HUES6 (cell line): ENCODE results near the gene TSEN54.
A peak's percentile ranks its signal among the peaks of the same experiment; 100 is the strongest.

Experiments
- H3K27ac ChIP-seq: 2 replicates; pipeline ENCODE4 v1.7.0; 2013; ENCODE audit warnings: low read depth, mild to moderate bottlenecking, low read length, inconsistent platforms
- H3K27me3 ChIP-seq: 2 replicates; pipeline ENCODE4 v1.6.1; 2013; ENCODE audit warnings: low read length; ENCODE audit not compliant: control insufficient read depth, insufficient read depth
- H3K36me3 ChIP-seq: 2 replicates; pipeline ENCODE4 v1.6.1; 2013; ENCODE audit warnings: low read length; ENCODE audit not compliant: control insufficient read depth, insufficient read depth
- H3K4me1 ChIP-seq: 2 replicates; pipeline ENCODE4 v1.6.1; 2013; ENCODE audit warnings: low read length; ENCODE audit not compliant: control insufficient read depth, insufficient read depth
- H3K4me3 ChIP-seq: 2 replicates; pipeline ENCODE4 v1.5.1; 2013; ENCODE audit warnings: low read depth, low read length
- H3K9ac ChIP-seq: one replicate; pipeline ENCODE4 v1.6.1; 2013; ENCODE audit warnings: mild to moderate bottlenecking, low read length
- H3K9me3 ChIP-seq: 2 replicates; pipeline ENCODE4 v1.6.1; 2013; ENCODE audit warnings: low read depth, low read length; ENCODE audit not compliant: control insufficient read depth, insufficient read depth

Gene TSEN54

GRCh38 chr17:75506134-75506533, 10.2 kb upstream of the TSEN54 start:
- Histone ChIP-seq H3K9ac (no peak overlapping the region), H3K4me1 (no peaks in the 10 kb centered on the region), H3K36me3 (peaks cover 54% of the 10 kb centered on the region), H3K9me3 (no peaks in the 10 kb centered on the region), H3K27me3 (no peaks in the 10 kb centered on the region), H3K4me3 (no peak overlapping the region), H3K27ac (no peak overlapping the region)

DNA sequence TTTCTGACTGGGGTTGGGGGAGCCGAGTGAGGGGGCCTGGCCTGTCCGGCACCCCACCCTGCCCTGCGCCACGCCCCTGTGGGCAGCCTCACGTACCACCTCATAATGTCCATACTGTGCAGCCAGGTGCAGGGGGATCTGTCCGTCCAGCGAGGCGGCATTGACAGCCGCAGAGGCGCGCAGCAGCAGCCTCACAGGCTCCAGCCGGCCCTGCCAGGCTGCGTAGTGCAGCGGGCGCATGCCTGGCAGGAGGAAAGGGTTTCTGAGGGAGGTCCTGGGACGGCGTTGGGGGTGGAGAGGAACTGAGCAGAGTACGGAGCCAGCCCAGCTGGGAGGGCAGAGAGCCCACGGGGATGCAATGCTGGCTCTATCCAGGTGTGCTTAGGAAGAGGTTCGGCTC, 9.4 kb upstream of the TSEN54 start:
- no peak overlapping the region for H3K4me3 ChIP-seq
- no peak overlapping the region for H3K27ac ChIP-seq
- H3K4me1 ChIP-seq, result no peaks in the 10 kb centered on the region; the same call in 1 of the 2 replicates
- peaks cover 52% of the 10 kb centered on the region for H3K36me3 ChIP-seq
- no peak overlapping the region for H3K9ac ChIP-seq
- H3K9me3 ChIP-seq, result no peaks in the 10 kb centered on the region
- no peaks in the 10 kb centered on the region for H3K27me3 ChIP-seq

- no peaks in the 10 kb centered on the region for H3K27me3 ChIP-seq
- H3K4me3 ChIP-seq, result no peak overlapping the region
- H3K9me3 ChIP-seq, result no peaks in the 10 kb centered on the region
- no peak overlapping the region for H3K27ac ChIP-seq
- no peak overlapping the region for H3K9ac ChIP-seq
- no peaks in the 10 kb centered on the region; the same call in 1 of the 2 replicates for H3K4me1 ChIP-seq
- peaks cover 54% of the 10 kb centered on the region for H3K36me3 ChIP-seq
Observed at GRCh38 chr17:75507733-75508719, 8.3 kb upstream of the TSEN54 start.

DNA sequence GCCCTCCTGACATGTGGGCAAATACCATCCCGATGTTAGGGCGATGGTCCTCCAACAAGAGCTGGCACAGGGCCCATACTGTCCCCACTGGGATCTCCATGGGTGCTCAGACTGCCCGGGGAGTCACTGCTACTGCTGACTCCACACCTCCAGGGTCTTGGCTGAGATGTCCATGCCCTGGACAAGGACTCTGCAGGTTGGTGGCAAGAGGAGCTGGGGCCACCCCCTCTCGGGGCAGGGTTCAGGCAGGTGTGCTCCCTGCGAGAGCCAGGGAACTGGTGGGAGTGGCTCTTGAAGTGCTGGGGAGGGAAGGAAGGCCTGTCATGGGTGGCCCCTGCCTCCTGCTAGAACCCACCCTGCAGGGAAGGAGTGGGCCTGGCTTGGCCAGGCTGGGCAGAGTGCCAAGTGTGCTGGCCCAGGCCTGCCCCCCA, 7.4 kb upstream of the TSEN54 start:
- Histone ChIP-seq H3K36me3 (peaks cover 54% of the 10 kb centered on the region), H3K4me3 (no peak overlapping the region), H3K27me3 (no peaks in the 10 kb centered on the region), H3K27ac (no peak overlapping the region), H3K9ac (no peak overlapping the region), H3K9me3 (no peaks in the 10 kb centered on the region), H3K4me1 (no peaks in the 10 kb centered on the region; the same call in 1 of the 2 replicates)

DNA sequence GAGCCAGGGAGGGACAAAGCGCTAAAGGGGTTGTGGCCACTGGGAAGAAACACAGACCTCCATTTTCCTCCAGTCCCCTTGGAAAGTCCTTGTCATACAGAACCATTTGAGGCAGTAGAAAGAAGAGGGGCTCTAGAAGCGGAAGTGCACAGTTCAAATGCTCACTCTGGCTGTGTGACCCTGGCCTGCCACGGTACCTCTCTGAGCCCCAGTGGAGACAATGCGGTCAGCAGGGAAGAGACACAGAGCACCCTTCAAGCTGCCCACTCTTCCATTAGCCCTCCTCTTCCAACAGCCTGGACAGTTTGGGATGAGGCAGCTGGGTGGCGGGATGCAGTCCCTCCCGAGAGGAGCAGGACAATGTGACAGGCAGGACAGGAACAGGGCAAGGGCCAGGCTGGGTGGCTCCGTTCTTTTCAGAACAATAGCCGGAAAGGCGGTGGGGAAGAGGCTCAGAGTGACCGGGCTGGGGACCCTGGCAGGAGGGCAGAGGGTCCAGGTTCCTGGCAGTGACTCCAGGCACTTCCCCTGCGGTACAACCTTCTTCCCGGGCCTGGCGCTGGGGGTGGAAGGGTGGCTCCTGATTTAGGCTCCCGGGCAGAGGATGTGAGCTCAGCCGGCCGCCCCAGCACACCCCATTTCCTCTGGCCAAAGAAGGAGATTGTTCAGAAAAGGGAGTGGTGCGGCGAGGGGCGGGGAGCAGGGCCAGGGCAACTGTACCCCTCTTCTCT, 6.6 kb upstream of the TSEN54 start:
- no peaks in the 10 kb centered on the region for H3K27me3 ChIP-seq
- no peak overlapping the region for H3K27ac ChIP-seq
- no peak overlapping the region for H3K4me3 ChIP-seq
- H3K9me3 ChIP-seq, result no peaks in the 10 kb centered on the region
- H3K9ac ChIP-seq, result no peak overlapping the region
- H3K36me3 ChIP-seq, result peaks cover 51% of the 10 kb centered on the region
- H3K4me1 ChIP-seq, result peaks cover 2% of the 10 kb centered on the region; the same call in 1 of the 2 replicates

DNA sequence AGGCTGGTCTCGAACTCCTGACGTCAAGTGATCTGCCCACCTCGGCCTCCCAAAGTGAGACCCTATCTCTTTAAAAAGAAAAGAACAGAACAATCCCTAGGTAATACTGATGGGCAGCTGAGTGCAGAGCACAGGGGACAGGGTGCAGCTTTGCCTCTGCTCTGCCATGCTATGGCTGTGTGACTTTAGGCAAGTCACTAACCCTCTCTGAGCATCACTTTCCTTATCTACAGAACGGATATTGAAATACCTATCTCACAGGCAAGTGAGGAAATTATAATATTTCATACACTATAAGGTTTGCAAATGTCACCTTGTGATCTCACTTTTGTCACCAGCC, 5.1 kb upstream of the TSEN54 start:
- H3K9ac ChIP-seq, result no peak overlapping the region
- no peaks in the 10 kb centered on the region for H3K9me3 ChIP-seq
- peaks cover 3% of the 10 kb centered on the region; the same call in 1 of the 2 replicates for H3K4me1 ChIP-seq
- H3K27ac ChIP-seq, result no peak overlapping the region
- no peak overlapping the region for H3K4me3 ChIP-seq
- H3K36me3 ChIP-seq, result peaks cover 40% of the 10 kb centered on the region
- no peaks in the 10 kb centered on the region for H3K27me3 ChIP-seq

DNA sequence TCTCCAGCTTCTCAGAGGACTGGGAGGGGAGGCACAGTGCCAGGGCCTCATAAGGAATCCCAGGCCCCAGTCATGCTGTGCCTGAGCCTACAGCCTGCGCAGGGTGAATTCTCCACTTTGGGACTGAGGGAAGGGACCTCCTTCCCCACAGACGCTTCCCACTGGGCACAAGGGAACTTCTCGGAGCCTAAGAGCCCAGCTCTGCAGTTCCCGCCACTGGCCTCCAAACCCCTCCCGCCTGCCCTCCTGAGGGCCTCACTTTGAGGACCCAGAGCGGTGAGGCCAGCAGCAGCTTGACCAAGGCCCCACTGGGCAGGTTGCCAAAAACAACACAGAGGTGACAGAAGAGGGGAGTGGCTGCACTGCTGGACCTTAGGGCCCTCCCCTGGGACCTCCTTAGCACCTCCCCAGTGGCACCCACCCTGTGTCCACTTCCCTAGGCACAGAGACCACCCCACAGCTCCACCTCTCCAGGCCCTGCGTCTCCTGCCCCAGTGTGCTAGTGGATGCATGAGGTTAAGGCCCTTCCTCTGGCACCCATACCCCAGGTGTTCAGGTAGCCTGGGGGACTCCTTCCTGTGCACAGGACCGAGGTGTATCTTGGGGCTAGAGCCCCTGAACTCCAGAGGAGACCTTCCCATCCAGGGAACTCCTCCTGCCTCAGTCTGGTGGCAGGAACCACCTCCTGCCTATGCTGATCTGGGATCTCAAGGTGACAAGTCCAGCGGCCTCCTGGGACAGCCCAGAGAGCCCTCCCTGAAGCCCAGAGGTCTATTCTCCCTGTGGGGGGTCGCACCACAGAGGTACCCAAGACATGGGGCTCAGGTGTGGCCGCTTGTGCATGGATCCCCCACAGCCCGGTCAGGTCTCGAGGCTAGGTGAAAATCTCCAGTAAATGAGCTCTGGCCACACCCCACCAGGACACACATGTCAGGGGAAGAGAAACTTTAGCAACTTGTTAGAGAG, 4.4 kb upstream of the TSEN54 start:
- no peaks in the 10 kb centered on the region for H3K27me3 ChIP-seq
- H3K9ac ChIP-seq, result no peak overlapping the region
- H3K4me3 ChIP-seq, result no peak overlapping the region
- peaks cover 34% of the 10 kb centered on the region for H3K36me3 ChIP-seq
- H3K9me3 ChIP-seq, result no peaks in the 10 kb centered on the region
- no peak overlapping the region for H3K27ac ChIP-seq
- H3K4me1 ChIP-seq, result peaks cover 3% of the 10 kb centered on the region; the same call in 1 of the 2 replicates

DNA sequence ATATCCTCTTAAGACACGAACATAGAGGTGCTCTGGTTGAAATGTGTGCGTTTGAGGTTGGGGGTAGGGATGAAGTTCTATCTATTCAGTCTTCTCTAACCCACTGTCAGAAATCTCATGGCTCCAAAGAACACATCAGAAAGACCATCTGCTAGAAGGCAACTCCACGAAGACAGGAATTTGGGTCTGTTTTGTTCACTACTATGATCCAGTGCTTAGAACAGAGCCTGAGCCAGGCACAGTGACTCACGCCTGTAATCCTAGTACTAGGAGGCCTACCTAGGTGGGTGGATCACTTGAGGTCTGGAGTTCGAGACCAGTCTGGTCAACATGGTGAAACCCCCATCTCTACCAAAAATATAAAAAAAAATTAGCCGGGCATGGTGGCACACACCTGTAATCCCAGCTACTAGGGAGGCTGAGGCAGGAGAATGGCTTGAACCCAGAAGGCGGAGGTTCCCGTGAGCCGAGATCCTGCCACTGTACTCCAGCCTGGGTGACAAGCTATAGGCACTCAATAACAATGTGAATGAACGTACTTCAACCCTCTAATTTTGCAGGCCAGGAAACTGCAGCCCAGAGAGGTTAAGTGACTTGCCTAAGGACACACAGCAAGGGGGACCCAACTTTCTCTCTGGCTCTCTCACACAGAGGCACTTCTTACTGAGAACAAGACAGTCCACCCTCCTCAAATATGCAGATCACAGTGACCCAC, 3.2 kb upstream of the TSEN54 start:
- H3K27ac ChIP-seq, result no peak overlapping the region
- H3K36me3 ChIP-seq, result peaks cover 29% of the 10 kb centered on the region
- no peaks in the 10 kb centered on the region for H3K9me3 ChIP-seq
- H3K27me3 ChIP-seq, result no peaks in the 10 kb centered on the region
- peaks cover 9% of the 10 kb centered on the region for H3K4me1 ChIP-seq
- no peak overlapping the region for H3K4me3 ChIP-seq
- H3K9ac ChIP-seq, result no peak overlapping the region

- Histone ChIP-seq H3K36me3 (peaks cover 25% of the 10 kb centered on the region), H3K9ac (no peak overlapping the region), H3K4me1 (peaks cover 9% of the 10 kb centered on the region), H3K9me3 (no peaks in the 10 kb centered on the region), H3K4me3 (peak overlapping the region; percentile 95), H3K27me3 (no peaks in the 10 kb centered on the region), H3K27ac (no peak overlapping the region)
Observed at GRCh38 chr17:75513641-75514000, 2.7 kb upstream of the TSEN54 start.

GRCh38 chr17:75514299-75514918, 1.9 kb upstream of the TSEN54 start:
- Histone ChIP-seq H3K36me3 (peaks cover 26% of the 10 kb centered on the region), H3K27me3 (no peaks in the 10 kb centered on the region), H3K9ac (peak overlapping the region; percentile 78)

More at GRCh38 chr17:75514299-75514918, 1.9 kb upstream of the TSEN54 start:
- peak overlapping the region; percentile 95 for H3K4me3 ChIP-seq
- H3K9me3 ChIP-seq, result no peaks in the 10 kb centered on the region
- peaks cover 9% of the 10 kb centered on the region for H3K4me1 ChIP-seq
- peak overlapping the region; percentile 70; the same call in 1 of the 2 replicates for H3K27ac ChIP-seq
